AG09309 (cell line): ENCODE data around the gene PPM1G.

ENCODE experiments used
- DNase-seq: peaks from one replicate; pipeline ENCODE4 v3.0.0-alpha.2; 2010; ENCODE audit warnings: low read depth
- H3K4me3 ChIP-seq: 2 replicates; pipeline ENCODE4 v1.5.1; 2011; ENCODE audit warnings: mild to moderate bottlenecking, low read depth, low read length, moderate library complexity; ENCODE audit not compliant: control insufficient read depth
- TF ChIP-seq, protein P1 (sequence below): IDR thresholded peaks from 2 replicates; pipeline ENCODE4 v1.5.1; 2011; ENCODE audit warnings: mild to moderate bottlenecking, low read depth, low read length, inconsistent platforms; ENCODE audit not compliant: insufficient read depth, control insufficient read depth; ENCODE audit errors: missing control alignments

The PPM1G gene

DNA sequence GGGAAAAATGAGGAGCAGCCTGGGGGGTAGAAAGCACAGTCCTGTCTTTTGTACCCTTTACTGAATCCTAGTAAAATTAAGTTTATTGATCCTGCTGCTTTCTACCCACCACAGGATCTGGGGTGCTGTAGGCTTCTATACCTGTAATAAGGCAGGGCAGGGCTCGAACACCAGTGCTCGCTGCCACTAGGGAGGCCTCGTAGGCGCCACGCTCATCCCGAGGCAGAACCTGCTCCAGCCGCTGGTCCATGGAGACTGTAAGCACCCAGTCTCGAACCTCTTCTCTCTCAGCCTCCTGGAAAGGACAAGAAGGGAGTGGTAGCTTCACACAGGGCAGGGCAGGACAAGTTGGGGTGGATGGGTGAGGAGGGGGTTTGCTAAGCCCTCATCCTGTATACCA lies 35.8 kb upstream of the PPM1G start:
- H3K4me3 ChIP-seq: no peak overlapping the region
- no peak for DNase-seq
- TF ChIP-seq, protein P1, sequence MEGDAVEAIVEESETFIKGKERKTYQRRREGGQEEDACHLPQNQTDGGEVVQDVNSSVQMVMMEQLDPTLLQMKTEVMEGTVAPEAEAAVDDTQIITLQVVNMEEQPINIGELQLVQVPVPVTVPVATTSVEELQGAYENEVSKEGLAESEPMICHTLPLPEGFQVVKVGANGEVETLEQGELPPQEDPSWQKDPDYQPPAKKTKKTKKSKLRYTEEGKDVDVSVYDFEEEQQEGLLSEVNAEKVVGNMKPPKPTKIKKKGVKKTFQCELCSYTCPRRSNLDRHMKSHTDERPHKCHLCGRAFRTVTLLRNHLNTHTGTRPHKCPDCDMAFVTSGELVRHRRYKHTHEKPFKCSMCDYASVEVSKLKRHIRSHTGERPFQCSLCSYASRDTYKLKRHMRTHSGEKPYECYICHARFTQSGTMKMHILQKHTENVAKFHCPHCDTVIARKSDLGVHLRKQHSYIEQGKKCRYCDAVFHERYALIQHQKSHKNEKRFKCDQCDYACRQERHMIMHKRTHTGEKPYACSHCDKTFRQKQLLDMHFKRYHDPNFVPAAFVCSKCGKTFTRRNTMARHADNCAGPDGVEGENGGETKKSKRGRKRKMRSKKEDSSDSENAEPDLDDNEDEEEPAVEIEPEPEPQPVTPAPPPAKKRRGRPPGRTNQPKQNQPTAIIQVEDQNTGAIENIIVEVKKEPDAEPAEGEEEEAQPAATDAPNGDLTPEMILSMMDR: no peak

DNA sequence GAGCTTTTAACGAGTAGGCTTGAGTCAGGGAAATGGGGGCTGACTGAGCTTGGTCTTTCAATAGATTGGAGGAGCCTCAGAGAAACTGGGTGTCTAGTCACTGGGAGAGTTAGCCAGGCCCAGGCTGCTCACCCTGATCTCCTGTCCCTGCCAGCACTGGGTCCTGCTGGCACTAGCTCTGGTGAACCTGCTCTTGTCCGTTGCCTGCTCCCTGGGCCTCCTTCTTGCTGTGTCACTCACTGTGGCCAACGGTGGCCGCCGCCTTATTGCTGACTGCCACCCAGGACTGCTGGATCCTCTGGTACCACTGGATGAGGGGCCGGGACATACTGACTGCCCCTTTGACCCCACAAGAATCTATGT lies 33.5 kb upstream of the PPM1G start:
- TF ChIP-seq, protein P1: no peak
- no peak for DNase-seq
- H3K4me3 ChIP-seq: no peak overlapping the region

DNA sequence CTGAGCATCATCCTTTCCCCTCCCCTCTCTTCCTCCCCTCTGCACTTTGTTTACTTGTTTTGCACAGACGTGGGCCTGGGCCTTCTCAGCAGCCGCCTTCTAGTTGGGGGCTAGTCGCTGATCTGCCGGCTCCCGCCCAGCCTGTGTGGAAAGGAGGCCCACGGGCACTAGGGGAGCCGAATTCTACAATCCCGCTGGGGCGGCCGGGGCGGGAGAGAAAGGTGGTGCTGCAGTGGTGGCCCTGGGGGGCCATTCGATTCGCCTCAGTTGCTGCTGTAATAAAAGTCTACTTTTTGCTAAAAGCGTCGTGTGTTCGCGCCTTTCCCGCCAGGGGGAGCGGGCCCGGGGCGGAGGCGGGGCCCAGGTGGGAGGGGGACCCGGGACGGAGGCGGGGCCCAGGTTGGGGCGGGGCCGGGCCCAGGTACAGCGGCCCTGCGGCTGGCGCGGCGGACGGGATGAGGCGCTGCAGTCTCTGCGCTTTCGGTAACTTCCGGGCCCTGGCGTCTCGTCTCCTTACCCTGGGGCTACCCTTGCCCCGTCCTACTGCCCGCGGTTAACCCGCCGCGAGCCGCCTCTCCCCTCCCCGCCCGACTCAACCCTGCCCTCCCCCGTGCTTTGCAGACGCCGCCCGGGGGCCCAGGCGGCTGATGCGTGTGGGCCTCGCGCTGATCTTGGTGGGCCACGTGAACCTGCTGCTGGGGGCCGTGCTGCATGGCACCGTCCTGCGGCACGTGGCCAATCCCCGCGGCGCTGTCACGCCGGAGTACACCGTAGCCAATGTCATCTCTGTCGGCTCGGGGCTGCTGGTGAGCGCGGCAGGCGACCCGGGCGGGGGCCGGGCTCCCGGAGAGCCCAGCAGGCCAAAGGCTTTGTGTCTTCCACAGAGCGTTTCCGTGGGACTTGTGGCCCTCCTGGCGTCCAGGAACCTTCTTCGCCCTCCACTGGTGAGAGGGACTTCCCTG lies 32.8 kb upstream of the PPM1G start, which contains the start of gene KRTCAP3:
KRTCAP3 (plus strand) TSS at position 424 of the 962 bp plus-strand sequence; CDS start at position 456, 32 bp downstream.
- no peak within 1 kb of the TSS for H3K4me3 ChIP-seq
- TF ChIP-seq, protein P1: no peak
- no peak for DNase-seq

DNA sequence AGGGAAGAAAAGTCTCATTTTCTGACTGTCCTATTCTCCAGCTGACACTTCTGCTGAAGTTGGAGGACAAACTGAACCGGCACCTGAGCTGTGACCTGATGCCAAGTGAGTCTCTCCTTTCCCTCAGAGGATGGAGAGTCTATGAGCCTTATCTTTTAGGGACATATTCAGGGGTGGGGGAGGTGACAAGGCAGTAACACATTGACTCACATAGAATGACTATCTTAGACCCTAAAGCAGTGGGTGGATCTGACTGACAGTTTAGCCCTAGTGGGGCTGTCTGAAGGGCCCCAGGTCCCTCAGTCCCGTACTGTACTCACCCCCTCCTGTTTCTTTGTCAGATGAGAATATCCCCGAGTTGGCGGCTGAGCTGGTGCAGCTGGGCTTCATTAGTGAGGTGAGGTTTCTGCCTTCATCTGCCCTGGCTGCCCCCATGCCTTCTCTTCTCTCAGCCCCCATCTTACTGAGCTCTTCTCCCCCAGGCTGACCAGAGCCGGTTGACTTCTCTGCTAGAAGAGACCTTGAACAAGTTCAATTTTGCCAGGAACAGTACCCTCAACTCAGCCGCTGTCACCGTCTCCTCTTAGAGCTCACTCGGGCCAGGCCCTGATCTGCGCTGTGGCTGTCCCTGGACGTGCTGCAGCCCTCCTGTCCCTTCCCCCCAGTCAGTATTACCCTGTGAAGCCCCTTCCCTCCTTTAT lies 32.0 kb upstream of the PPM1G start:
- DNase-seq: no peak
- TF ChIP-seq, protein P1: no peak
- no peak overlapping the region for H3K4me3 ChIP-seq

DNA sequence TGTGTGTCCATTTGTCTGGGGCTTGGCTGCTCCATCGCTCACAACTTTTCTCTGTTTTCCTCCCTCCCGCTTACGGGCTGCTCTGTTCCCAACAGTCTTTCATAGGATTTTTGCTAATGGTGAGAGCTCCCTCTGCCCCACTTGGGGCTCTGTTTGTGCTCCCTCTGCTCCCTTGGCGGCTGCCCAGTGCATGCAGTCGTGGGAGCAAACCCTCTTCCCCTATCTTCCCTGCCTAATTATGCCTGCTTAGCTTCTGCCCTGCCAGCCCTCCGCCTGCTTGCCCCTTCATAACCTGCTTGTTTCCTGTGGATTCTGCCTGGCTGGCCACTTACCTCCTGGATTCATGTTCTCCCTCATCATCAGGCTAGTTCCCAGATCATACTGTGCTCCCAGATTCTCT lies 26.2 kb upstream of the PPM1G start:
- no peak for DNase-seq
- TF ChIP-seq, protein P1: no peak
- H3K4me3 ChIP-seq: no peak overlapping the region

DNA sequence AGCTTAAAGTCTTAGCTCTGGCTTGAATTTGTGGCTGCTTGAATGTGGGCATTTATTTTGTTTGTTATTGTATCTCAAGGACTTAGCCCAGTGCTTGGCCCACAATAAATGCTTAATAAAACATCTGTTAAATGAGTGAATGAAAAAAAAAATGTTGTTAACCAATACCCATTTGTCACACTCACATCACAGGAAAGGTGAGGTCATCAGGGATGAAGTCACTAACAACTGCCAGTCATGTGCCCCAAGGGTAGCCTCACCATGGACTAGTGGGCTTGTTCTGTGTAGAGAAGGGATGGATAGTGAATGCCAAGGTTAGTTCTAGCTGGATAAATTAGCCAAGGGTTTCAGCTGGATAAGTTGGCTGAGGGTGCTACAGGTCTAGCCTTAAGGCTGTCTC lies 22.0 kb upstream of the PPM1G start:
- TF ChIP-seq, protein P1: no peak
- no peak for DNase-seq

More for the DNA sequence above, 22.0 kb upstream of the PPM1G start:
- no peak overlapping the region for H3K4me3 ChIP-seq
